Liver (tissue), 9 donors: ENCODE results near the gene COL27A1. TPM values are rescaled to one million over a fixed set of nuclear protein-coding genes. Genes with fewer than 3 reads are reported as not detected.

Experiments used
- DNase-seq: peaks from one replicate; pipeline ENCODE4 v3.0.0-alpha.2; 2017; ENCODE audit warnings: low spot score
- H3K27ac ChIP-seq, 2 donors: one replicate each; pipeline ENCODE4 v1.7.0; 2013; ENCODE audit warnings: inconsistent platforms in 2 of 2, low read length in 2 of 2, control low read depth in 1 of 2, low read depth in 1 of 2, mild to moderate bottlenecking in 1 of 2
- H3K27me3 ChIP-seq, 4 donors: one replicate each; pipeline versions ENCODE4 v1.6.1 to v1.7.0; 2013; ENCODE audit warnings: low read length in 3 of 4, inconsistent platforms in 1 of 4, mild to moderate bottlenecking in 1 of 4, moderate library complexity in 1 of 4; ENCODE audit not compliant: control insufficient read depth in 4 of 4, insufficient read depth in 4 of 4
- H3K36me3 ChIP-seq, 4 donors: one replicate each; pipeline versions ENCODE4 v1.6.1 to v1.7.0; 2013; ENCODE audit warnings: low read length in 3 of 4, mild to moderate bottlenecking in 3 of 4, low read depth in 1 of 4, moderate library complexity in 1 of 4; ENCODE audit not compliant: control insufficient read depth in 4 of 4, insufficient read depth in 3 of 4
- H3K4me1 ChIP-seq, 4 donors: one replicate each; pipeline versions ENCODE4 v1.6.1 to v1.7.0; 2013; ENCODE audit warnings: low read length in 3 of 4, mild to moderate bottlenecking in 3 of 4, moderate library complexity in 1 of 4; ENCODE audit not compliant: control insufficient read depth in 4 of 4, insufficient read depth in 4 of 4
- H3K4me3 ChIP-seq, 3 donors: one replicate each; pipeline versions ENCODE4 v1.6.1 to v1.7.0; 2013; ENCODE audit warnings: low read length in 3 of 3, control low read depth in 1 of 3, low read depth in 1 of 3, mild to moderate bottlenecking in 1 of 3
- H3K9ac ChIP-seq, 2 donors: one replicate each; pipeline ENCODE4 v1.7.0; 2013; ENCODE audit warnings: low read length in 2 of 2, mild to moderate bottlenecking in 2 of 2, moderate library complexity in 2 of 2, control low read depth in 1 of 2, low read depth in 1 of 2
- H3K9me3 ChIP-seq, 4 donors: one replicate each; pipeline versions ENCODE4 v1.6.1 to v1.7.0; 2013; ENCODE audit warnings: low read length in 3 of 4; ENCODE audit not compliant: control insufficient read depth in 4 of 4
- FOXA1 ChIP-seq: IDR thresholded peaks from 2 replicates; pipeline ENCODE4 v1.6.1; 2016; ENCODE audit warnings: antibody characterized with exemption
- FOXA2 ChIP-seq: IDR thresholded peaks from 2 replicates; pipeline ENCODE4 v1.6.1; 2016; ENCODE audit warnings: antibody characterized with exemption
- HNF4A ChIP-seq, 2 donors: conservative IDR thresholded peaks; 2 replicates each; pipeline ENCODE4 v1.6.1; 2016; ENCODE audit warnings: antibody characterized with exemption in 2 of 2, mild to moderate bottlenecking in 2 of 2
- HNF4G ChIP-seq: IDR thresholded peaks from 2 replicates; pipeline ENCODE4 v1.6.1; 2016; ENCODE audit warnings: antibody characterized with exemption
- NR2F2 ChIP-seq: IDR thresholded peaks from 2 replicates; pipeline ENCODE4 v1.6.1; 2016; ENCODE audit warnings: antibody characterized with exemption
- RAD21 ChIP-seq, 2 donors: IDR thresholded peaks; 2 replicates each; pipeline ENCODE4 v1.6.1; 2016; ENCODE audit warnings: antibody characterized with exemption in 2 of 2, mild to moderate bottlenecking in 2 of 2
- RXRA ChIP-seq, 2 donors: IDR thresholded peaks; 2 replicates each; pipeline ENCODE4 v1.6.1; 2017 to 2018; ENCODE audit warnings: antibody characterized with exemption in 2 of 2, mild to moderate bottlenecking in 1 of 2
- TAF1 ChIP-seq: conservative IDR thresholded peaks from 2 replicates; pipeline ENCODE4 v1.6.1; 2016; ENCODE audit warnings: antibody characterized with exemption, mild to moderate bottlenecking
- YY1 ChIP-seq: IDR thresholded peaks from 2 replicates; pipeline ENCODE4 v1.6.1; 2016; ENCODE audit warnings: antibody characterized with exemption, mild to moderate bottlenecking
- WGBS: extraction: QIAGEN DNeasy Blood & Tissue Kit; methylation state at CpG from one replicate; pipeline ENCODE4 v1.1.7; 2013; 5-methylcytosine and 5-hydroxymethylcytosine counted together
- polyA plus RNA-seq, 2 donors: library from polyadenylated mRNA; stranded (reverse) in 1 of 2; unstranded in 1 of 2; fragments of 200-250 nt in 1 of 2; fragments of >200 nt in 1 of 2; fragmentation: Nextera tagmentation in 1 of 2; extraction: Ambion mirVana in 1 of 2; gene quantifications; one replicate each; pipeline versions ENCODE4 v1.2.1 to v1.2.3, GENCODE V29; 2013 to 2015
- total RNA-seq, 2 donors: library from RNA; depleted of rRNA; stranded (reverse); fragments of >200 nt; gene quantifications; one replicate each; pipeline ENCODE4 v1.2.3, GENCODE V29; 2014
- TF ChIP-seq, protein P1 (sequence below): IDR thresholded peaks from 2 replicates; pipeline ENCODE4 v1.6.1; 2016; ENCODE audit warnings: antibody characterized with exemption
- TF ChIP-seq, protein P2 (sequence below): fragments of 150-350 bp; IDR thresholded peaks from 2 replicates; pipeline ENCODE4 v1.5.1; 2017; ENCODE audit warnings: improper control_type of control experiment, low read depth, low read length; ENCODE audit not compliant: missing input control
- TF ChIP-seq, protein P3 (sequence below): IDR thresholded peaks from 2 replicates; pipeline ENCODE4 v1.6.1; 2016; ENCODE audit warnings: antibody characterized with exemption
- TF ChIP-seq, protein P4 (sequence below): IDR thresholded peaks from 2 replicates; pipeline ENCODE4 v1.6.1; 2016; ENCODE audit warnings: antibody characterized with exemption, mild to moderate bottlenecking
- donor health status: healthy.
- donor health status: healthy.
- donor health status: healthy.
- donor health status: healthy.
- donor health status: healthy.

The COL27A1 gene
- total and polyA plus RNA-seq, 4 donors: 7.0 to 20.4 (median 12.0) TPM

DNA sequence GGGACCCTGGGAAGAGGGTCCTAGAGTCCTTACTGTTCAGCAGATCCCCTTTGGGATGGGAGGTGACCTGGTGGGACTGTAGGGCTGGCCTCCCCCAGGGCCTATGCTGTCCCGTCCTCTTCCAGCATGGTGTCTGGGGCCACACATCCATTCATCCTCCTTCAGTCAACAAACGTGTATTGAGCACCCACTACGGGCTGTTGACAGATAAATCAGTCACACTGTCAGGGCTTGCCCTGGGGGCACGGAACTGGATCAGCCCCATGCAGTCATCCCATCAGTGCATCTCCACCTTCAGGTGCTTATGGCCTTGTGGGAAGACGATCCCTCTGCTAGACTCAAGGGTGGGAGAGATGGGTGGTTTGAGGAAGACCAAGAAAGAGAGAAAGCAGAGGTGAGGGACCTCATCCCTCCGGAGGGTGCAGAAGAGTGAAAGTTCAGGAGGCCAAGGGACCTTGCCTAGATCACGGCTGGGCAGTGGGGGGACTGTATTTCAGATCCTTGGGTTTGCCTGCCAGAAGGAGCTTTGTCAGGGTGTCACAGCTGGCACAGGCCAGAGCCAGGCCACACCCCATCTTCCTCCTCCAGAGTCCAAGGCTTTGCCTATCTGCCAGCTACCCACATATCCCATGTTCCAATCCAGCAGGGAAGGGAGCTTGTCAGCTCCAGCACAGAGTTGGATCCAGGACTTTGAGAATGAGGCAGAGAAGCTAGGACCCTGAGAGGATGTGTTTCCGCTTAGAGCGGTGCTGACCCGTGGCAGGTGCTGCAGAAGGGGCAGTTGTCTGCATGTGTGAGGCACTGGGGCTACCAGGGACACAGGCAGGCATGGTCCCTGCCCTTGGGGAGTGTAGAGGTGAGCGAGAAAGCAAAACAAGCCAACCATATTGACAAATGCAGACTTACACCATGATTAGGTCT, 30.5 kb downstream of the COL27A1 start:
- no peak overlapping the region for H3K27ac ChIP-seq
- TF ChIP-seq, protein P1, sequence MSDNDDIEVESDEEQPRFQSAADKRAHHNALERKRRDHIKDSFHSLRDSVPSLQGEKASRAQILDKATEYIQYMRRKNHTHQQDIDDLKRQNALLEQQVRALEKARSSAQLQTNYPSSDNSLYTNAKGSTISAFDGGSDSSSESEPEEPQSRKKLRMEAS: no peak
- no peak for TF ChIP-seq FOXA2
- TF ChIP-seq YY1: no peak
- no peak for TF ChIP-seq HNF4G
- no peak for TF ChIP-seq FOXA1
- TF ChIP-seq RXRA (IDR thresholded peaks at IDR 0.05): no peak
- TF ChIP-seq, protein P2, sequence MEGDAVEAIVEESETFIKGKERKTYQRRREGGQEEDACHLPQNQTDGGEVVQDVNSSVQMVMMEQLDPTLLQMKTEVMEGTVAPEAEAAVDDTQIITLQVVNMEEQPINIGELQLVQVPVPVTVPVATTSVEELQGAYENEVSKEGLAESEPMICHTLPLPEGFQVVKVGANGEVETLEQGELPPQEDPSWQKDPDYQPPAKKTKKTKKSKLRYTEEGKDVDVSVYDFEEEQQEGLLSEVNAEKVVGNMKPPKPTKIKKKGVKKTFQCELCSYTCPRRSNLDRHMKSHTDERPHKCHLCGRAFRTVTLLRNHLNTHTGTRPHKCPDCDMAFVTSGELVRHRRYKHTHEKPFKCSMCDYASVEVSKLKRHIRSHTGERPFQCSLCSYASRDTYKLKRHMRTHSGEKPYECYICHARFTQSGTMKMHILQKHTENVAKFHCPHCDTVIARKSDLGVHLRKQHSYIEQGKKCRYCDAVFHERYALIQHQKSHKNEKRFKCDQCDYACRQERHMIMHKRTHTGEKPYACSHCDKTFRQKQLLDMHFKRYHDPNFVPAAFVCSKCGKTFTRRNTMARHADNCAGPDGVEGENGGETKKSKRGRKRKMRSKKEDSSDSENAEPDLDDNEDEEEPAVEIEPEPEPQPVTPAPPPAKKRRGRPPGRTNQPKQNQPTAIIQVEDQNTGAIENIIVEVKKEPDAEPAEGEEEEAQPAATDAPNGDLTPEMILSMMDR: no peak
- TF ChIP-seq NR2F2: no peak
- TF ChIP-seq, protein P3, sequence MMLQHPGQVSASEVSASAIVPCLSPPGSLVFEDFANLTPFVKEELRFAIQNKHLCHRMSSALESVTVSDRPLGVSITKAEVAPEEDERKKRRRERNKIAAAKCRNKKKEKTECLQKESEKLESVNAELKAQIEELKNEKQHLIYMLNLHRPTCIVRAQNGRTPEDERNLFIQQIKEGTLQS: no peak
- TF ChIP-seq, protein P4, sequence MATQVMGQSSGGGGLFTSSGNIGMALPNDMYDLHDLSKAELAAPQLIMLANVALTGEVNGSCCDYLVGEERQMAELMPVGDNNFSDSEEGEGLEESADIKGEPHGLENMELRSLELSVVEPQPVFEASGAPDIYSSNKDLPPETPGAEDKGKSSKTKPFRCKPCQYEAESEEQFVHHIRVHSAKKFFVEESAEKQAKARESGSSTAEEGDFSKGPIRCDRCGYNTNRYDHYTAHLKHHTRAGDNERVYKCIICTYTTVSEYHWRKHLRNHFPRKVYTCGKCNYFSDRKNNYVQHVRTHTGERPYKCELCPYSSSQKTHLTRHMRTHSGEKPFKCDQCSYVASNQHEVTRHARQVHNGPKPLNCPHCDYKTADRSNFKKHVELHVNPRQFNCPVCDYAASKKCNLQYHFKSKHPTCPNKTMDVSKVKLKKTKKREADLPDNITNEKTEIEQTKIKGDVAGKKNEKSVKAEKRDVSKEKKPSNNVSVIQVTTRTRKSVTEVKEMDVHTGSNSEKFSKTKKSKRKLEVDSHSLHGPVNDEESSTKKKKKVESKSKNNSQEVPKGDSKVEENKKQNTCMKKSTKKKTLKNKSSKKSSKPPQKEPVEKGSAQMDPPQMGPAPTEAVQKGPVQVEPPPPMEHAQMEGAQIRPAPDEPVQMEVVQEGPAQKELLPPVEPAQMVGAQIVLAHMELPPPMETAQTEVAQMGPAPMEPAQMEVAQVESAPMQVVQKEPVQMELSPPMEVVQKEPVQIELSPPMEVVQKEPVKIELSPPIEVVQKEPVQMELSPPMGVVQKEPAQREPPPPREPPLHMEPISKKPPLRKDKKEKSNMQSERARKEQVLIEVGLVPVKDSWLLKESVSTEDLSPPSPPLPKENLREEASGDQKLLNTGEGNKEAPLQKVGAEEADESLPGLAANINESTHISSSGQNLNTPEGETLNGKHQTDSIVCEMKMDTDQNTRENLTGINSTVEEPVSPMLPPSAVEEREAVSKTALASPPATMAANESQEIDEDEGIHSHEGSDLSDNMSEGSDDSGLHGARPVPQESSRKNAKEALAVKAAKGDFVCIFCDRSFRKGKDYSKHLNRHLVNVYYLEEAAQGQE: no peak
- peaks cover 0 to 4% (median 0%) of the 10 kb centered on the region in 4 donors for H3K9me3 ChIP-seq
- H3K9ac ChIP-seq: no peak overlapping the region
- peaks cover 0 to 14% (median 3%) of the 10 kb centered on the region in 4 donors for H3K36me3 ChIP-seq
- no peak overlapping the region for H3K4me3 ChIP-seq
- H3K4me1 ChIP-seq: peaks cover 3 to 20% (median 10%) of the 10 kb centered on the region in 4 donors
- WGBS: 85% methylated on average over 11 of the region's 11 CpGs
- DNase-seq: no peak
- H3K27me3 ChIP-seq: no peaks in the 10 kb centered on the region

DNA sequence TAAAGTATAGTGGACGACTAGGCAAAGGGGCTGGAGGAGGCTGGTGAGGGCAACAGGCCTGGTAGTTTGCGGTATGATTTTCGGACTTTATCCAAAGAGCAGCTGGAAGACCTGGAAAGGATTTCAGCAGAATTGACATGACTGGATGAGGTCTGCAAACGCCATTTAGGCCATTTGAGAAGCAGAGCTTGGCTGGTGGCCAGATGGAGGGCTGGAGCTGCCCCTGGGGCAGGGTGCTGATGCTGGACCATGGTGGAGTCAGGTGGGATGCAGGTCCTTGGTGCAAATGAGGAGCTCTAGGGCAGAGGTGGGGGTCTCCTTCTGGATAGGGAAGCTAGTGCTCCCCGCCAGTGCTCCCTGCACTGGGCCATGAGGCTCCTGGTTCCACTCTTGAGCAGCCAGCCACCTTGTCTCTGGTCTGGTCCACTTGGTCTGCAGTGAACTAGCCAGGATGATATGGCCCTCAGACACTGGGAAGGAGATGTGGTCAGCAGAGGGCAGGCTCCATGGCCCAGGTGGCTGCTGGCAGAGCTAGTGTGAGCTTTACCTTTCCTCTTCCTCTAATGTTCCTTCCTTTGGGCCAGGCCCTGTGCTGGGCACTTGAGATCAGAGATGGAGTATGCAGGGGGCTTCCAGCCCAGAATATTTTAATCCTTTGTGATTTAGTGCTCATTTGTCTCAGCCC, 31.4 kb downstream of the COL27A1 start:
- Histone ChIP-seq H3K9ac (no peak overlapping the region), H3K36me3 (peaks cover 0 to 14% (median 4%) of the 10 kb centered on the region in 4 donors), H3K4me3 (no peak overlapping the region), H3K27me3 (no peaks in the 10 kb centered on the region), H3K4me1 (peaks cover 0 to 11% (median 3%) of the 10 kb centered on the region in 4 donors), H3K9me3 (peaks cover 0 to 4% (median 0%) of the 10 kb centered on the region in 4 donors), H3K27ac (no peak overlapping the region)
- DNase-seq: no peak
- 65% methylated on average over 5 of the region's 5 CpGs for WGBS
- peak in 1 of 2 donors; percentile 59 for TF ChIP-seq HNF4A (conservative IDR thresholded peaks at IDR 0.05)
- peak in 1 of 2 donors; percentile 7 for TF ChIP-seq RAD21 (IDR thresholded peaks at IDR 0.05)
- no peak for TF ChIP-seq TAF1
